ENCODE measurements around the gene OPHN1. TPM values are rescaled to one million over a fixed set of nuclear protein-coding genes. Genes with fewer than 3 reads are reported as not detected.
A peak's percentile ranks its signal among the peaks of the same experiment; 100 is the strongest.

OPHN1 gene
- total RNA-seq, 4 donors from 2014 or later: 4.9 to 20.1 (median 8.1) TPM

- intact Hi-C loops (cut with DNase I; ENCODE audit: low total_unique reads): no loop called here
- H3K4me3 ChIP-seq (ENCODE audit: low read depth, poor library complexity, severe bottlenecking): no peak overlapping the region
- no peak for DNase-seq (ENCODE audit: low spot score in 2 of 2)
- 61% methylated on average over 6 of the region's 6 CpGs for WGBS, 2 donors
- TF ChIP-seq POLR2A (IDR thresholded peaks at IDR 0.05): no peak
- TF ChIP-seq, protein P1, sequence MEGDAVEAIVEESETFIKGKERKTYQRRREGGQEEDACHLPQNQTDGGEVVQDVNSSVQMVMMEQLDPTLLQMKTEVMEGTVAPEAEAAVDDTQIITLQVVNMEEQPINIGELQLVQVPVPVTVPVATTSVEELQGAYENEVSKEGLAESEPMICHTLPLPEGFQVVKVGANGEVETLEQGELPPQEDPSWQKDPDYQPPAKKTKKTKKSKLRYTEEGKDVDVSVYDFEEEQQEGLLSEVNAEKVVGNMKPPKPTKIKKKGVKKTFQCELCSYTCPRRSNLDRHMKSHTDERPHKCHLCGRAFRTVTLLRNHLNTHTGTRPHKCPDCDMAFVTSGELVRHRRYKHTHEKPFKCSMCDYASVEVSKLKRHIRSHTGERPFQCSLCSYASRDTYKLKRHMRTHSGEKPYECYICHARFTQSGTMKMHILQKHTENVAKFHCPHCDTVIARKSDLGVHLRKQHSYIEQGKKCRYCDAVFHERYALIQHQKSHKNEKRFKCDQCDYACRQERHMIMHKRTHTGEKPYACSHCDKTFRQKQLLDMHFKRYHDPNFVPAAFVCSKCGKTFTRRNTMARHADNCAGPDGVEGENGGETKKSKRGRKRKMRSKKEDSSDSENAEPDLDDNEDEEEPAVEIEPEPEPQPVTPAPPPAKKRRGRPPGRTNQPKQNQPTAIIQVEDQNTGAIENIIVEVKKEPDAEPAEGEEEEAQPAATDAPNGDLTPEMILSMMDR (IDR thresholded peaks at IDR 0.05): no peak
Measured at GRCh38 chrX:68443155-68443868, 10.0 kb upstream of the OPHN1 start.

GRCh38 chrX:68440940-68441339 lies 7.6 kb upstream of the OPHN1 start:
- WGBS, 2 donors: 5 to 10% methylated on average over 1 of the region's 1 CpG
- intact Hi-C loops (cut with DNase I; ENCODE audit: low total_unique reads): no loop called here

DNA sequence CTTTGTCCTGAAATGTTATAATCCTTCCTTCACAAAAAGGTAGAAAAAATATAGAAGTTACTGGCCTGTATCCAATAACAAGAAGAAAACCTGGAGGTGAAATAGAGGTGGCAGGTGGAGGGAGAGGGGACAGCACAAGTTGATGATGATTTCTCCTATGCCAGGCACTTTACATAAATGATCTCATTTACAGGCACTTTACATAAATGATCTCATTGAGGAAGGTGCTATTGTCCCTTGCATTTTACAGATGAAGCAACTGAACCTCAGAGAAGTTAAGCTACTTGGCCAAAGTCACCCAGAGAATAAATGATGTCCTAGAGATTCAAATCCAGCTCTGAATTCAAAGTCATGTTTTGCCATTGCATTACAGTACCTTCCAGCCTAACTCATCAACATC lies 7.1 kb upstream of the OPHN1 start:
- DNase-seq (ENCODE audit: low spot score in 2 of 2): no peak
- intact Hi-C loops (cut with DNase I; ENCODE audit: low total_unique reads): no loop called here
- no peak for TF ChIP-seq POLR2A (IDR thresholded peaks at IDR 0.05)
- TF ChIP-seq, protein P1 (IDR thresholded peaks at IDR 0.05): no peak
- H3K4me3 ChIP-seq (ENCODE audit: low read depth, poor library complexity, severe bottlenecking): no peak overlapping the region

More at GRCh38 chrX:68440940-68441339, 7.6 kb upstream of the OPHN1 start:
- no peak overlapping the region for H3K4me3 ChIP-seq (ENCODE audit: low read depth, poor library complexity, severe bottlenecking)
- no peak for DNase-seq (ENCODE audit: low spot score in 2 of 2)
- TF ChIP-seq POLR2A (IDR thresholded peaks at IDR 0.05): no peak
- TF ChIP-seq, protein P1 (IDR thresholded peaks at IDR 0.05): no peak

- TF ChIP-seq, protein P1 (IDR thresholded peaks at IDR 0.05): no peak
- TF ChIP-seq POLR2A (IDR thresholded peaks at IDR 0.05): no peak
- WGBS, 2 donors: 84 to 93% methylated on average over 4 of the region's 4 CpGs
- DNase-seq (ENCODE audit: low spot score in 2 of 2): no peak
- no peak overlapping the region for H3K4me3 ChIP-seq (ENCODE audit: low read depth, poor library complexity, severe bottlenecking)
- intact Hi-C loops (cut with DNase I; ENCODE audit: low total_unique reads): no loop called here
Measured at GRCh38 chrX:68439341-68439740, 6.0 kb upstream of the OPHN1 start.

DNA sequence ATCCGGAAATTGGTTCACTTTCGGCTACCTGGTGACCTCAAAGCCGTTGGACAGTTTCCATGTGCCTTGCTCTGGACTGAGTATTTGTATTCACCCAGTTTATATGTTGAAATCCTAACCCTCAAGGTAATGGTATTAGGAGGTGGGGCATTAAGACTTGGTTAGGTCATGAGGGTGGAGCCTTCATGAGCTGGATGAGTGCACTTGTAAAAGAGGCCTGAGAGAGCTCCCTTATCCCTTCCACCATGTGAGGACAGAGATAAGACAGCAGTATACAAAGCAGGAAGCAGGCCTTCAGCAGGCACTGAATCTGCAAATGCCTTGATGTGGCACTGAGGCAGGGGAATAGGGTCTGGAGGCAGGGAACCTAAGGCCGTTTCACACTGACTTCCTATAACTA lies 5.3 kb upstream of the OPHN1 start:
- intact Hi-C loops (cut with DNase I; ENCODE audit: low total_unique reads): no loop called here
- no peak for DNase-seq (ENCODE audit: low spot score in 2 of 2)
- TF ChIP-seq, protein P1 (IDR thresholded peaks at IDR 0.05): no peak
- TF ChIP-seq POLR2A (IDR thresholded peaks at IDR 0.05): no peak
- 82 to 84% methylated on average over 4 of the region's 4 CpGs for WGBS, 2 donors
- no peak overlapping the region for H3K4me3 ChIP-seq (ENCODE audit: low read depth, poor library complexity, severe bottlenecking)

DNA sequence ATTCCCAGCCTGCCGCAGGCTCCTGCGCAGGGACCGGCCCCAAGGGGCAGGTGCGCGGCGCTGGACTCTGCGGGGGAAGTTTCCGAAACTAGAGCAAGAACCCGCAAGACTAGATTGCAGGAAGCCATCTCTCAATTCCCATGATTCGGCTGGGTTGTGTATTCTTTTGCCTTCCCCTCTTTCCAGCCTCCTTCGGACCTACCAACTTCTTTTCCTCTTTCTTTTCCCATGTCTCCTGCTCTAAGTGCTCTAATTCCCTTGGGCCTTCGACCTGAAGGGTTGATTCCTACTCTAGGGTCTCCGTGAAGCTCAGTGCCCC lies 645 bp upstream of the OPHN1 start:
- DNase-seq (ENCODE audit: low spot score in 2 of 2): no peak
- H3K4me3 ChIP-seq (ENCODE audit: low read depth, poor library complexity, severe bottlenecking): peak overlapping the region; percentile 45
- 0 to 35% methylated on average over 11 to 13 of the region's 13 CpGs for WGBS, 2 donors
- TF ChIP-seq POLR2A (IDR thresholded peaks at IDR 0.05): no peak
- TF ChIP-seq, protein P1 (IDR thresholded peaks at IDR 0.05): no peak
- intact Hi-C loops (cut with DNase I; ENCODE audit: low total_unique reads): no loop called here

All from lower leg skin (tissue), 4 donors.